ENCODE data around the gene DUSP11. TPM values are rescaled to one million over a fixed set of nuclear protein-coding genes. Genes with fewer than 3 reads are reported as not detected.

DUSP11 gene
- total and polyA plus RNA-seq, 2 of the 13 experiments (the other 11 are each of a cell fraction or from before 2014, with no cell fraction given): 30.5 to 36.2 TPM

GRCh38 chr2:73828818-73829570, 49.1 kb upstream of the DUSP11 start, which contains the start of gene STAMBP (continued):
- TF ChIP-seq ZNF513 (CRISPR knock-in tag; conservative IDR thresholded peaks at IDR 0.05) (no peak), IKZF1 (IDR thresholded peaks at IDR 0.05) (no peak), ZNF503 (CRISPR knock-in tag; IDR thresholded peaks at IDR 0.05) (no peak), ZNF782 (CRISPR knock-in tag; IDR thresholded peaks at IDR 0.05; ENCODE audit: borderline replicate concordance) (peak; percentile 66; the same call in 1 of the 2 replicates), ZNF790 (CRISPR knock-in tag; IDR thresholded peaks at IDR 0.05; ENCODE audit: borderline replicate concordance) (peak; percentile 88; the same call in 1 of the 2 replicates), ZNF3 (CRISPR knock-in tag; IDR thresholded peaks at IDR 0.05) (no peak), TOE1 (CRISPR knock-in tag; IDR thresholded peaks at IDR 0.05) (no peak; the same call in 1 of the 2 replicates), ZNF354B (CRISPR knock-in tag; IDR thresholded peaks at IDR 0.05) (no peak), MAF1 (CRISPR knock-in tag; IDR thresholded peaks at IDR 0.05; ENCODE audit: borderline replicate concordance) (0 out of 2 replicates have a peak, but pooled peaks have one; percentile 67), HNRNPL (IDR thresholded peaks at IDR 0.05; ENCODE audit: low read depth, low read length) (no peak), NONO (IDR thresholded peaks at IDR 0.05) (no peak), NONO (CRISPR knock-in tag; conservative IDR thresholded peaks at IDR 0.05) (no peak), ZNF451 (CRISPR knock-in tag; IDR thresholded peaks at IDR 0.05) (0 out of 2 replicates have a peak, but pooled peaks have one; percentile 72), ZFP62 (CRISPR knock-in tag; IDR thresholded peaks at IDR 0.05) (0 out of 2 replicates have a peak, but pooled peaks have one; percentile 44), RXRA (CRISPR knock-in tag; IDR thresholded peaks at IDR 0.05) (peak; percentile 70; the same call in 1 of the 2 replicates), CHD4 (IDR thresholded peaks at IDR 0.05; ENCODE audit: borderline replicate concordance, low read length) (no peak)
- TF ChIP-seq, protein P1, sequence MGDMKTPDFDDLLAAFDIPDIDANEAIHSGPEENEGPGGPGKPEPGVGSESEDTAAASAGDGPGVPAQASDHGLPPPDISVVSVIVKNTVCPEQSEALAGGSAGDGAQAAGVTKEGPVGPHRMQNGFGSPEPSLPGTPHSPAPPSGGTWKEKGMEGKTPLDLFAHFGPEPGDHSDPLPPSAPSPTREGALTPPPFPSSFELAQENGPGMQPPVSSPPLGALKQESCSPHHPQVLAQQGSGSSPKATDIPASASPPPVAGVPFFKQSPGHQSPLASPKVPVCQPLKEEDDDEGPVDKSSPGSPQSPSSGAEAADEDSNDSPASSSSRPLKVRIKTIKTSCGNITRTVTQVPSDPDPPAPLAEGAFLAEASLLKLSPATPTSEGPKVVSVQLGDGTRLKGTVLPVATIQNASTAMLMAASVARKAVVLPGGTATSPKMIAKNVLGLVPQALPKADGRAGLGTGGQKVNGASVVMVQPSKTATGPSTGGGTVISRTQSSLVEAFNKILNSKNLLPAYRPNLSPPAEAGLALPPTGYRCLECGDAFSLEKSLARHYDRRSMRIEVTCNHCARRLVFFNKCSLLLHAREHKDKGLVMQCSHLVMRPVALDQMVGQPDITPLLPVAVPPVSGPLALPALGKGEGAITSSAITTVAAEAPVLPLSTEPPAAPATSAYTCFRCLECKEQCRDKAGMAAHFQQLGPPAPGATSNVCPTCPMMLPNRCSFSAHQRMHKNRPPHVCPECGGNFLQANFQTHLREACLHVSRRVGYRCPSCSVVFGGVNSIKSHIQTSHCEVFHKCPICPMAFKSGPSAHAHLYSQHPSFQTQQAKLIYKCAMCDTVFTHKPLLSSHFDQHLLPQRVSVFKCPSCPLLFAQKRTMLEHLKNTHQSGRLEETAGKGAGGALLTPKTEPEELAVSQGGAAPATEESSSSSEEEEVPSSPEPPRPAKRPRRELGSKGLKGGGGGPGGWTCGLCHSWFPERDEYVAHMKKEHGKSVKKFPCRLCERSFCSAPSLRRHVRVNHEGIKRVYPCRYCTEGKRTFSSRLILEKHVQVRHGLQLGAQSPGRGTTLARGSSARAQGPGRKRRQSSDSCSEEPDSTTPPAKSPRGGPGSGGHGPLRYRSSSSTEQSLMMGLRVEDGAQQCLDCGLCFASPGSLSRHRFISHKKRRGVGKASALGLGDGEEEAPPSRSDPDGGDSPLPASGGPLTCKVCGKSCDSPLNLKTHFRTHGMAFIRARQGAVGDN (CRISPR knock-in tag; IDR thresholded peaks at IDR 0.05): peak; percentile 95
